PFSK-1 (cell line): Measurements from ENCODE around the gene LCT.

ENCODE experiments used
- POLR2AphosphoS5 ChIP-seq: IDR thresholded peaks from 2 replicates; pipeline ENCODE4 v1.6.1; 2012; ENCODE audit warnings: low read depth, mild to moderate bottlenecking, control low read depth, low read length, moderate library complexity
- TAF1 ChIP-seq: IDR thresholded peaks from 2 replicates; pipeline ENCODE4 v1.6.1; 2012; ENCODE audit warnings: low read length, control low read depth, borderline replicate concordance; ENCODE audit not compliant: insufficient read depth
- TF ChIP-seq, protein P1 (sequence below), 2 experiments: IDR thresholded peaks; 2 replicates each; pipeline versions ENCODE4 v1.6.1 to v1.8.0; 2011 to 2012; ENCODE audit warnings: low read depth in 2 of 2, low read length in 2 of 2, control low read depth in 1 of 2, inconsistent platforms in 1 of 2, mild to moderate bottlenecking in 1 of 2, moderate library complexity in 1 of 2; ENCODE audit not compliant: insufficient read depth in 1 of 2

- TF ChIP-seq TAF1 (no peak), POLR2AphosphoS5 (no peak)
- TF ChIP-seq, protein P1, sequence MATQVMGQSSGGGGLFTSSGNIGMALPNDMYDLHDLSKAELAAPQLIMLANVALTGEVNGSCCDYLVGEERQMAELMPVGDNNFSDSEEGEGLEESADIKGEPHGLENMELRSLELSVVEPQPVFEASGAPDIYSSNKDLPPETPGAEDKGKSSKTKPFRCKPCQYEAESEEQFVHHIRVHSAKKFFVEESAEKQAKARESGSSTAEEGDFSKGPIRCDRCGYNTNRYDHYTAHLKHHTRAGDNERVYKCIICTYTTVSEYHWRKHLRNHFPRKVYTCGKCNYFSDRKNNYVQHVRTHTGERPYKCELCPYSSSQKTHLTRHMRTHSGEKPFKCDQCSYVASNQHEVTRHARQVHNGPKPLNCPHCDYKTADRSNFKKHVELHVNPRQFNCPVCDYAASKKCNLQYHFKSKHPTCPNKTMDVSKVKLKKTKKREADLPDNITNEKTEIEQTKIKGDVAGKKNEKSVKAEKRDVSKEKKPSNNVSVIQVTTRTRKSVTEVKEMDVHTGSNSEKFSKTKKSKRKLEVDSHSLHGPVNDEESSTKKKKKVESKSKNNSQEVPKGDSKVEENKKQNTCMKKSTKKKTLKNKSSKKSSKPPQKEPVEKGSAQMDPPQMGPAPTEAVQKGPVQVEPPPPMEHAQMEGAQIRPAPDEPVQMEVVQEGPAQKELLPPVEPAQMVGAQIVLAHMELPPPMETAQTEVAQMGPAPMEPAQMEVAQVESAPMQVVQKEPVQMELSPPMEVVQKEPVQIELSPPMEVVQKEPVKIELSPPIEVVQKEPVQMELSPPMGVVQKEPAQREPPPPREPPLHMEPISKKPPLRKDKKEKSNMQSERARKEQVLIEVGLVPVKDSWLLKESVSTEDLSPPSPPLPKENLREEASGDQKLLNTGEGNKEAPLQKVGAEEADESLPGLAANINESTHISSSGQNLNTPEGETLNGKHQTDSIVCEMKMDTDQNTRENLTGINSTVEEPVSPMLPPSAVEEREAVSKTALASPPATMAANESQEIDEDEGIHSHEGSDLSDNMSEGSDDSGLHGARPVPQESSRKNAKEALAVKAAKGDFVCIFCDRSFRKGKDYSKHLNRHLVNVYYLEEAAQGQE (IDR thresholded peaks at IDR 0.05; ENCODE audit: insufficient read depth in 1 of 2, low read depth in 2 of 2, low read length in 2 of 2), result no peak
Measured at GRCh38 chr2:135874777-135875365, 37.9 kb upstream of the LCT start.
